K562 (cell line): ENCODE results near the gene MARCHF11. TPM values are rescaled to one million over a fixed set of nuclear protein-coding genes. Genes with fewer than 3 reads are reported as not detected.

ENCODE experiments used
- ATAC-seq: fragments of 200-7000 bp; cut with Tn5 transposase; 3 replicates; pipeline ENCODE4 v1.9.1; 2020; ENCODE audit warnings: moderate library complexity
- BruUV-seq: library from RNA; stranded (reverse); fragments of 400-500 nt; replicated peaks from 2 replicates; lab custom pipeline; 2021; lab: Mats Ljungman, UMichigan
- CTCF ChIA-PET: fragments of 300-600 bp; formaldehyde crosslinking; extraction: SDS; loops from one replicate; lab custom pipeline; 2021; ENCODE audit warnings: low intra/inter-chr PET ratio; lab: Yijun Ruan, JAX
- POLR2A ChIA-PET: fragments of 300-600, 350-650 bp; sonication (Branson Sonifier 250); formaldehyde crosslinking; extraction: SDS; loops from one replicate; lab custom pipeline; 2021; ENCODE audit warnings: antibody characterized with exemption, inconsistent platforms; lab: Yijun Ruan, JAX
- DNase-seq, 4 experiments: peaks; one replicate each; pipeline versions ENCODE4 v3.0.0 to v3.0.0-alpha.2; 2011 to 2018; ENCODE audit warnings: low spot score in 3 of 4, mixed read lengths in 3 of 4; ENCODE audit errors: extremely low read depth in 1 of 4
- FAIRE-seq: peaks from 2 replicates; lab custom pipeline; 2011; peaks lifted over from hg19 to GRCh38; lab: Jason Lieb, UNC
- H2AFZ ChIP-seq: 2 replicates; pipeline ENCODE4 v1.6.0; 2011; ENCODE audit warnings: low read depth, low read length, control low read depth, inconsistent platforms
- H3K27ac ChIP-seq: fragments of 200-600 bp; 3 replicates; pipeline ENCODE4 v1.8.0; 2011; ENCODE audit warnings: low read depth, mild to moderate bottlenecking, control low read depth, inconsistent platforms, low read length, moderate library complexity, mixed read lengths; ENCODE audit errors: extremely low read depth
- H3K27me3 ChIP-seq, 2 experiments: fragments of 300-600 bp in 1 of 2; 2 replicates in 1 of 2; 3 replicates in 1 of 2; pipeline versions ENCODE4 v1.6.0 to v1.8.0; 2011; ENCODE audit warnings: inconsistent platforms in 2 of 2, low read length in 2 of 2, mild to moderate bottlenecking in 1 of 2, mixed read lengths in 1 of 2, moderate library complexity in 1 of 2; ENCODE audit not compliant: control insufficient read depth in 2 of 2, insufficient read depth in 2 of 2
- H3K36me3 ChIP-seq: fragments of 300-600 bp; 3 replicates; pipeline ENCODE4 v1.8.0; 2011; ENCODE audit warnings: mild to moderate bottlenecking, low read length, inconsistent platforms; ENCODE audit not compliant: control insufficient read depth, insufficient read depth
- H3K4me1 ChIP-seq, 2 experiments: fragments of 200-600 bp in 1 of 2; replicated peaks in 1 of 2; 2 replicates in 1 of 2; 3 replicates in 1 of 2; pipeline versions ENCODE4 v1.5.1 to v1.8.0; 2011; ENCODE audit warnings: inconsistent platforms in 2 of 2, low read length in 2 of 2, mild to moderate bottlenecking in 1 of 2, mixed read lengths in 1 of 2, moderate library complexity in 1 of 2; ENCODE audit not compliant: control insufficient read depth in 2 of 2, insufficient read depth in 2 of 2
- H3K4me2 ChIP-seq: 2 replicates; pipeline ENCODE4 v1.6.1; 2011; ENCODE audit warnings: low read length, control low read depth, inconsistent platforms, mixed read lengths; ENCODE audit not compliant: insufficient read depth
- H3K4me3 ChIP-seq: fragments of 200-600 bp; sonication (generic), shearing (Covaris generic); 2 replicates; pipeline ENCODE4 v1.5.1; 2016; ENCODE audit warnings: control low read depth, inconsistent platforms
- H3K79me2 ChIP-seq: fragments of 200-600 bp; 3 replicates; pipeline ENCODE4 v1.8.0; 2011; ENCODE audit warnings: low read length, inconsistent platforms; ENCODE audit not compliant: control insufficient read depth, insufficient read depth
- H3K9ac ChIP-seq, 2 experiments: 2 replicates each; pipeline versions ENCODE4 v1.6.0 to v1.6.1; 2011; ENCODE audit warnings: low read depth in 2 of 2, low read length in 2 of 2, control low read depth in 1 of 2, inconsistent platforms in 1 of 2, mild to moderate bottlenecking in 1 of 2, mixed read lengths in 1 of 2; ENCODE audit not compliant: insufficient read depth in 1 of 2
- H3K9me1 ChIP-seq: one replicate; pipeline ENCODE4 v1.6.0; 2011; ENCODE audit warnings: inconsistent platforms, mild to moderate bottlenecking, low read length, moderate library complexity; ENCODE audit not compliant: control insufficient read depth, insufficient read depth
- H3K9me3 ChIP-seq: replicated peaks from 2 replicates; pipeline ENCODE4 v1.5.1; 2011; ENCODE audit warnings: low read depth, low read length, inconsistent platforms; ENCODE audit not compliant: control insufficient read depth, insufficient read depth
- H4K20me1 ChIP-seq: replicated peaks from 2 replicates; pipeline ENCODE4 v1.6.1; 2011; ENCODE audit warnings: low read length, inconsistent platforms, mixed read lengths; ENCODE audit not compliant: control insufficient read depth, insufficient read depth
- ARNT ChIP-seq, 2 experiments: fragments of 450-650 bp; IDR thresholded peaks; 2 replicates each; pipeline ENCODE4 v1.6.1; 2016; ENCODE audit warnings: mild to moderate bottlenecking in 1 of 2
- CSDE1 ChIP-seq, 2 experiments: fragments of 450-650 bp; IDR thresholded peaks; 2 replicates each; pipeline ENCODE4 v1.6.1; 2016; ENCODE audit warnings: mild to moderate bottlenecking in 1 of 2
- PML ChIP-seq: IDR thresholded peaks from 2 replicates; pipeline ENCODE4 v1.6.1; 2012; ENCODE audit warnings: low read length, inconsistent platforms
- PRMT5 ChIP-seq: sonication (generic); formaldehyde crosslinking; IDR thresholded peaks from 2 replicates; pipeline ENCODE4 v1.5.0; 2020; ENCODE audit warnings: missing genetic modification reagents
- PRPF4 ChIP-seq: fragments of 200-400 bp; formaldehyde crosslinking; IDR thresholded peaks from one replicate; pipeline ENCODE4 v1.6.1; 2017; ENCODE audit warnings: low read length, low read depth, mild to moderate bottlenecking; ENCODE audit not compliant: insufficient read depth, poor library complexity, severe bottlenecking
- RFX7 ChIP-seq: fragments of 250-450 bp; sonication (Bioruptor Pico); IDR thresholded peaks from 2 replicates; pipeline ENCODE4 v1.5.1; 2021; ENCODE audit warnings: mild to moderate bottlenecking
- ZKSCAN8 ChIP-seq: fragments of 200-800 bp; sonication (Bioruptor generic); IDR thresholded peaks from 2 replicates; pipeline ENCODE4 v1.6.1; 2016; ENCODE audit warnings: missing genetic modification characterization, missing compliant biosample characterization
- ZNF121 ChIP-seq: sonication (generic); formaldehyde crosslinking; conservative IDR thresholded peaks from 2 replicates; pipeline ENCODE4 v1.8.0; 2022; ENCODE audit warnings: missing genetic modification reagents
- ZNF445 ChIP-seq: fragments of 250-450 bp; sonication (Bioruptor Pico); IDR thresholded peaks from 2 replicates; pipeline ENCODE4 v1.4.0; 2020; ENCODE audit warnings: low read depth, mild to moderate bottlenecking, moderate library complexity
- ZNF644 ChIP-seq: fragments of 200-800 bp; sonication (Bioruptor generic); IDR thresholded peaks from 2 replicates; pipeline ENCODE4 v1.6.1; 2016; ENCODE audit warnings: low read depth, missing genetic modification characterization, missing compliant biosample characterization
- WGBS: fragments of 100-300 bp; shearing (Covaris generic); methylation state at CpG from one replicate; pipeline ENCODE4 v1.1.6; 2016; ENCODE audit warnings: low coverage, mixed read lengths; ENCODE audit not compliant: insufficient coverage; ENCODE audit errors: missing lambda C conversion rate; 5-methylcytosine and 5-hydroxymethylcytosine counted together
- in situ Hi-C: fragments of 300-500 bp; cut with MboI; formaldehyde crosslinking; loops from 4 replicates; pipeline ENCODE4 v1.15.0; 2018; ENCODE audit warnings: inconsistent platforms, mixed read lengths
- intact Hi-C: fragments of 100-400 bp; cut with micrococcal nuclease; formaldehyde crosslinking; loops from 2 replicates; pipeline ENCODE4 v1.14.2; 2022
- polyA plus RNA-seq, 8 experiments: library from polyadenylated mRNA; depleted of rRNA in 4 of 8; stranded (reverse) in 5 of 8; unstranded in 3 of 8; fragments of >200 nt; fragmentation: Nextera tagmentation in 2 of 8; fragmentation: Illumina TruSeq in 1 of 8; extraction: Ambion mirVana in 2 of 8; extraction: Trizol in 1 of 8; gene quantifications; 2 replicates each; pipeline versions ENCODE4 v1.2.1 to v1.2.3, GENCODE V29; 2011 to 2014; ENCODE audit warnings: inconsistent platforms in 1 of 8, missing spikeins in 1 of 8
- total RNA-seq, 7 experiments: library from RNA; depleted of rRNA in 6 of 7; stranded (reverse); fragments of >200 nt in 6 of 7; fragmentation: Illumina TruSeq in 2 of 7; extraction: Trizol in 2 of 7; gene quantifications; 2 replicates each; pipeline versions ENCODE4 v1.2.1 to v1.2.3, GENCODE V29; 2011 to 2021; ENCODE audit warnings: low replicate concordance in 1 of 7

MARCHF11 gene
- total and polyA plus RNA-seq, 9 of the 15 experiments (the other 6 are each of a cell fraction or from before 2014, with no cell fraction given): not detected

GRCh38 chr5:16156152-16156551 is 23.4 kb downstream of the MARCHF11 start:
- FAIRE-seq: no peak
- ATAC-seq: no peak
- no peaks in the 10 kb centered on the region for H3K36me3 ChIP-seq
- H3K4me2 ChIP-seq: no peak overlapping the region
- no peak overlapping the region for H3K4me3 ChIP-seq
- POLR2A ChIA-PET: no interaction called here
- no peaks in the 10 kb centered on the region for H3K27me3 ChIP-seq
- no peak for TF ChIP-seq ZNF644 (tag)
- no peak for TF ChIP-seq PML
- no peak for TF ChIP-seq CSDE1 (IDR thresholded peaks at IDR 0.05)
- TF ChIP-seq ZNF121 (CRISPR knock-in tag): no peak
- TF ChIP-seq ZNF445 (CRISPR knock-in tag): no peak
- TF ChIP-seq ARNT (IDR thresholded peaks at IDR 0.05): no peak
- TF ChIP-seq PRMT5: no peak
- no peak for TF ChIP-seq ZKSCAN8
- no peak for TF ChIP-seq PRPF4
- no peak for TF ChIP-seq RFX7 (CRISPR knock-in tag)
- TF ChIP-seq, all 486 proteins: peak for 0
- Histone ChIP-seq H3K9me1 (no peaks in the 10 kb centered on the region), H3K9ac (no peak overlapping the region), H3K4me1 (no peaks in the 10 kb centered on the region), H3K79me2 (no peaks in the 10 kb centered on the region), H2AFZ (no peak overlapping the region), H4K20me1 (no peaks in the 10 kb centered on the region), H3K9me3 (no peaks in the 10 kb centered on the region), H3K27ac (no peak overlapping the region)
- WGBS: 0% methylated on average over 1 of the region's 1 CpG
- CTCF ChIA-PET: no interaction called here
- intact Hi-C loops (no loop called here), in situ Hi-C loops (no loop called here)
- BruUV-seq: no TSS peak
- no peak for DNase-seq
